Stomach (tissue), 4 donors: ENCODE measurements around the gene IGSF3.

Experiments
- POLR2AphosphoS5 ChIP-seq, 3 donors: sonication (generic); formaldehyde crosslinking; IDR thresholded peaks; one replicate each; pipeline ENCODE4 v1.6.1; 2016; ENCODE audit warnings: antibody characterized with exemption in 3 of 3
- TF ChIP-seq, protein P1 (sequence below), 7 experiments: fragments of 450-650 bp in 4 of 7; fragments of 200-600 bp in 3 of 7; sonication (generic) in 3 of 7; IDR thresholded peaks; one replicate each; pipeline ENCODE4 v1.5.1; 2016 to 2019; ENCODE audit warnings: antibody characterized with exemption in 7 of 7, control low read depth in 2 of 7, mild to moderate bottlenecking in 1 of 7

DNA sequence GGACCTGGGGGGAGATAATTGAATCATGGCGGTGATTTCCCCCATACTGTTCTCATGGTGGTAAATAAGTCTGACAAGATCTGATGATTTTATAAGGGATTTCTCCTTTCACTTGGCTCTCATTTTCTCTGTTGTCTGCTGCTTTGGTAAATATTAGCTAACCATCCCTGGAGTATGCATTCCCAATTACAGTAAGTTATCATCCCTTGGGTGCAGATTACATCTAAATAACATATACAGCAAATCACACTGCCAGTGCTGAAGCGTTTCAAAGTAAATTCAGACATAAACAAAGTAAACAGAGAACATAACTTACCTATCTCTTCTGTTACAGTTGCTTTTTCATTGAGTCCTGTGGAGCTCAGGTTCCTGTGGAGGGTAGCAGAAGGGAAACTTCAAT lies 38.6 kb upstream of the IGSF3 start:
- TF ChIP-seq, protein P1, sequence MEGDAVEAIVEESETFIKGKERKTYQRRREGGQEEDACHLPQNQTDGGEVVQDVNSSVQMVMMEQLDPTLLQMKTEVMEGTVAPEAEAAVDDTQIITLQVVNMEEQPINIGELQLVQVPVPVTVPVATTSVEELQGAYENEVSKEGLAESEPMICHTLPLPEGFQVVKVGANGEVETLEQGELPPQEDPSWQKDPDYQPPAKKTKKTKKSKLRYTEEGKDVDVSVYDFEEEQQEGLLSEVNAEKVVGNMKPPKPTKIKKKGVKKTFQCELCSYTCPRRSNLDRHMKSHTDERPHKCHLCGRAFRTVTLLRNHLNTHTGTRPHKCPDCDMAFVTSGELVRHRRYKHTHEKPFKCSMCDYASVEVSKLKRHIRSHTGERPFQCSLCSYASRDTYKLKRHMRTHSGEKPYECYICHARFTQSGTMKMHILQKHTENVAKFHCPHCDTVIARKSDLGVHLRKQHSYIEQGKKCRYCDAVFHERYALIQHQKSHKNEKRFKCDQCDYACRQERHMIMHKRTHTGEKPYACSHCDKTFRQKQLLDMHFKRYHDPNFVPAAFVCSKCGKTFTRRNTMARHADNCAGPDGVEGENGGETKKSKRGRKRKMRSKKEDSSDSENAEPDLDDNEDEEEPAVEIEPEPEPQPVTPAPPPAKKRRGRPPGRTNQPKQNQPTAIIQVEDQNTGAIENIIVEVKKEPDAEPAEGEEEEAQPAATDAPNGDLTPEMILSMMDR (IDR thresholded peaks at IDR 0.05): no peak
- TF ChIP-seq POLR2AphosphoS5 (IDR thresholded peaks at IDR 0.05): no peak
